Ecto neural progenitor cell (in vitro differentiated cells): ENCODE results near the gene FOXP4.
"Not testable (repeated sequence)": the region's sequence is repeated elsewhere in the genome, so short reads cannot be mapped to it uniquely, and the experiment has no call there.

ENCODE experiments used
- DNase-seq: peaks from one replicate; pipeline ENCODE4 v3.0.0-alpha.2; 2018; ENCODE audit warnings: low spot score

The FOXP4 gene

DNA sequence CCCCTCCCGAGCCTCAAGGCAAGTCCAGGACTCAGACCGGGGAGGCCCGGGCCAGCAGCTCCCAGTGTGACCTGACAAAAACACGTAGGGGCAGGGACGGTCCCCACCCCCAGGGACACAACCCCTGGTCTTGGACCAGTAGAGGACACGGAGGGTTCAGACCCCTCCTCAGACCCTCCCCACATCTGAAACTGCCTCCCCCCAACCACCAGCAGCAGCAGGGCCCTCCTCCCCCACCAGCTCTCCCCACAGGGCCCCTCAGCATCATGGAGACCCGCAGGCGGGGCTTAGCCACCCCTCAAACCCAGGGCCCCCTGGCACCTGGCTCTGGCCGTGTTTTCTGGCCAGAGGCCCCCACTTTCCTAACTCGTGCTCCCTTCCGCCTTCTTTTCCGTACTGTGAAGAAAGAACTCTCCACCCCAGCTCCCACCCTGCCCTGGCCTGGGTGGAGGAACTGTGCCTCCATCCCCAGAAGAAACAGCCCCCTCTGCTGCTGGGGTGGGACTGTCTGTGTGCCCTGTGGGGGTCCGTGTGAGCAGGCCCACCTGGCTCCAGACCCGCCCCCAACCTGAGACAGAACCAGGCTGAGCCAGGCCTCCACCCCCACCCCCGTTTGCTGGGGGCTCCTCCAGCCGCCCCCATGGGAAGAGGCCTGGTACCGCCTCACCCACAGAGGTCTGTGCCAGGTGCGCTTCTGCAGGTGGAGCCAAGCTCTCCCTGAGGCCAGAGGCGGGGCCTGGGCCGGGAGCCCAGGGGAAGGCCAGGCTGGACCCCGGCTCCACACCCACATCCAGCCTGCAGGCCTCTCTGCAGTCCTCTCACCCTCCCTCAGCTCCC is 53.1 kb downstream of the FOXP4 start:
- no peak for DNase-seq

- DNase-seq, result no peak
These were observed 53.8 kb downstream of the FOXP4 start for GRCh38 chr6:41599852-41600445.

DNA sequence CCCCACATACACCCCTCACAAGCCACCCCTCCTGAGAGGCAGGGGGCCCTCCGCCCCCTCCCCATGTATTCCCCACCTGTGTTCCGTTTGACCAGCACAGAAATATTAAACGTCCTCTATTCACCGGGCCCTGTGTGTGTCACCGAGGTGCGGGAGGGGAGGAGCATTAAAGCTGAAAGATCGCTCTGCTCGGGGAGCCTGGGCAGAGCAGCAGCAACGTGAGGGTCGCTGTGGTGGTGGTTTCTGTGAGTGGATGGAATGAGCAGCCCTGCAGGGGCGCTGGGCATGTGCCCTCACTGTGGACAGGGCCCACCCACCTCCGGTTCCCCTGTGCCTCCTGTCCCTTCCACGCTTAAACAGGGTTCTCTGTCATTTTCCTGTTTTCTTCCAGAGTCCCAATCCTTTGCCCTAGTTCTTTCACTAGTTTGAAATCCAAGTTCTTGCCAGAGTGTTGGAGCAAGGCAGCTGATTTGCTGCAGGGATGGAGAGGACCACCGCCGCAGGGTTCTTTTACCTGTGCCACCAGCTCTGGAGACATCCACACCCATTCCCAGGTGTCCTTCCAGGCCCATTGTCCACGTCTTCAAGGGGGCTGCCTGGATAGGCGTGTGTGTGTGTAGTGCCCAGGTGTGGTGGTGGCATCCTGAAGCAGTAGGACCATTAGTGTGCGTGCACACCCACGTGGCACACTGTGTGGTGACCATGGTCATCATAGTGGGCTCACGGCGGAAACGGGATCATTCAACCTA is 54.5 kb downstream of the FOXP4 start:
- no peak for DNase-seq

DNA sequence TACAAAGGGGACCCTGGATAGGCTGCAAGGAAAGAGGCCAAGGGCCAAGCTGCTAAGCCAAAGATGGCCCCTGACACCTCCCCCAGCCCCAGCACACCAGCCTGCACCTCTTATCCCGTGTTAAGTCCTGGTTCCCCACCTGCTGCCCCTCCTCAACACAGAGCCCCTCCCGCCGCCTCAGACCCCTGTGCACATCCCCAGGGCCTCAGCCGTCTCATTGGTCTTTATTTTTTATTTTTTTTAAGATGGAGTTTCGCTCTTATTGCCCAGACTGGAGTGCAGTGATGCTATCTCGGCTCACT is 55.0 kb downstream of the FOXP4 start:
- DNase-seq, result no peak

GRCh38 chr6:41602422-41602743 is 56.2 kb downstream of the FOXP4 start:
- no peak for DNase-seq

- peak; percentile 86 for DNase-seq
These were observed 56.9 kb downstream of the FOXP4 start for GRCh38 chr6:41602864-41603608.

- DNase-seq, result no peak
These were observed 57.8 kb downstream of the FOXP4 start for GRCh38 chr6:41604006-41604405.

- DNase-seq, result no peak
These were observed 59.5 kb downstream of the FOXP4 start for GRCh38 chr6:41605649-41606048.

- DNase-seq, result no peak
These were observed 60.9 kb downstream of the FOXP4 start for GRCh38 chr6:41607036-41607435.

- no peak for DNase-seq
These were observed 61.6 kb downstream of the FOXP4 start for GRCh38 chr6:41607736-41608135.

- DNase-seq, result no peak
These were observed 62.4 kb downstream of the FOXP4 start for GRCh38 chr6:41608443-41609151.

DNA sequence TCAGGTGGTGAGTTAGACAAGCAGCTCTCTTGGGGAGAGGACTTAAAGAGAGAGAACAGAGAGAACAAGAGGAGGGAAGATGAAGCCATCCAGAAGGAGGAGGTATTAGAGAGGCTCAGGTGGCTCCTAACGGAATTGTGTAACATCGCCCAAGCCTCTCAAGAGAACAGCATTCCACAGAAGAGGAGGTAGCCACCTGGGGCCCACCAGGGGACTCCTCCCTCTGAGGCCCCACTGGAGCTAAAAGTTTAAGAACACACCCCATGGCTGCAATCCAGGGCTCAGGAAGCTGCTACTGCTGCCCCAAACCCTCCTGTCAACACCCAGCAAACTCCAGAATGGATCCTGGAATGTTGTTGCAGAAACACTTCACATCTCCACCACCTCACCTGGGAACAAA is 68.5 kb downstream of the FOXP4 start:
- DNase-seq, result no peak

DNA sequence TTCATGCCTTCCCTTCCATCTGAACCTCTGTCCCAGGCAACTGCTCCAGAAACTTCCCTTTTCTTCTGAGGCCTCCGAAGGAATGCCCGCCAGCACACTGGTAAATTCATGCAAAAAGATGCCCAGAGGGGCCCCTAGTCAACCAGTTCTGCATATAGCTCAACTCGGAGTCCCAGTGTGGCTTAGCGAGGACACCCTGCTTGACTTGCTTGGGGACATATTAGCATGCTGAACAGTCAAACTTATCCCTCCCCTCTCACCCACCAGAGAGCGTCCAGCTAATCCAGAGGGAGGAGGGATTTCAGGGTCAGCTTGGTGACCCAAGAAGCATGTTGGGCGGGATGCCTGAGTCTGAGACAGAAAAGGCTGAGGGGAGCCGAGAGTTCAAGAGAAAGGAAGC is 69.1 kb downstream of the FOXP4 start:
- no peak for DNase-seq

DNA sequence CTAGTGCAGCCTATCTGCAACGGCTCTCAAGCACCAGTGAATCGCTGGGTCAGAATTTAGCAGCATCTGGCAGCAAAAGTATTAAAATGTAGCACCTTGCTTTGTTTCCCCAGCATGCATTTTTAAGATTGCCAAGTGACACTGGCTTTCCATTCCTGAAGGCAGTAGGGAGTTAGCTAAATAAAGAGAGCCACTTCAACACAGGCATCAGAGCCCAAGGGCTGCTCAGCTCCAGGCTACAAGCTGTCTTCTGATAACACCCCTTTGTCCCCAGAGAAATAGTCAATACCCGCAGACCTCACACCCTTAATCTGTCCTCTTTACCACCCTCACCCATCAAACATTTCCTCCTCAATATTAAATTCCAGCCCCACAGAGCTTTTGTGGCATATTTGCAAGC is 72.4 kb downstream of the FOXP4 start:
- no peak for DNase-seq

DNA sequence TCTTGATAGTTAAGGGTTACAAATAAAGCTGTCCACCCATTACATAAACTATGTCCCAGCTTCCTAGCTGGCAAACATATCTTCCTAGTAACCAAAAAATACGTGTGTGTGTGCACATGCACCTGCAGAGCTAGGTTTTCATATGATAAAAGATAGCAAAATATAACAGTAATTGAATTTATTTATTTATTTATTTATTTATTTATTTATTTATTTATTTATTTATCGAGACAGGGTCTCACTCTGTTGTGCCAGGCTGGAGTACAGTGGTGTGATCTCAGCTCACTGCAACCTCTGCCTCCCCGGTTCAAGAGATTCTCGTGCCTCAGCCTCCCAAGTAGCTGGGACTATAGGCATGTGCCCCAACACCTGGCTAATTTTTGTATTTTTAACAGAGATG is 73.0 kb downstream of the FOXP4 start:
- DNase-seq, result not testable (repeated sequence)

DNA sequence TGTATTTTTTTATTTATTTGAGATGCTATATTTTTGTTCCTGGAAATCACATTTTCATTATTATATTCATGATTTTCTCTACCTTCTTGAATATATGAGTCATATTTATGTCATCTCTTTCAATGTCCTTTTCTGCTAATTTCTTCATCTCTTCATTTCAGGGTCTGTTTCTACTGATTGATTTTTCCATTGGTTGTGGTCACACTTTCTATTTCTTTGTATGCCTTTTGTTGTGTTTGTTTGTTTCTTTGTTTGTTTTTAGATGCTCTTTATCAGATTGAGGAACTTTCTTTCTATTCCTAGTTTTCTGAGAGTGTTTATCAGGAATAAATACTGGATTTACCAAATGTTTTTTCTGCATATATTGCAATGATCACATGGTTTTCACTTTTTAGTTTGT is 75.2 kb downstream of the FOXP4 start:
- DNase-seq, result no peak

- no peak for DNase-seq
These were observed 75.6 kb downstream of the FOXP4 start for GRCh38 chr6:41621802-41622201.

DNA sequence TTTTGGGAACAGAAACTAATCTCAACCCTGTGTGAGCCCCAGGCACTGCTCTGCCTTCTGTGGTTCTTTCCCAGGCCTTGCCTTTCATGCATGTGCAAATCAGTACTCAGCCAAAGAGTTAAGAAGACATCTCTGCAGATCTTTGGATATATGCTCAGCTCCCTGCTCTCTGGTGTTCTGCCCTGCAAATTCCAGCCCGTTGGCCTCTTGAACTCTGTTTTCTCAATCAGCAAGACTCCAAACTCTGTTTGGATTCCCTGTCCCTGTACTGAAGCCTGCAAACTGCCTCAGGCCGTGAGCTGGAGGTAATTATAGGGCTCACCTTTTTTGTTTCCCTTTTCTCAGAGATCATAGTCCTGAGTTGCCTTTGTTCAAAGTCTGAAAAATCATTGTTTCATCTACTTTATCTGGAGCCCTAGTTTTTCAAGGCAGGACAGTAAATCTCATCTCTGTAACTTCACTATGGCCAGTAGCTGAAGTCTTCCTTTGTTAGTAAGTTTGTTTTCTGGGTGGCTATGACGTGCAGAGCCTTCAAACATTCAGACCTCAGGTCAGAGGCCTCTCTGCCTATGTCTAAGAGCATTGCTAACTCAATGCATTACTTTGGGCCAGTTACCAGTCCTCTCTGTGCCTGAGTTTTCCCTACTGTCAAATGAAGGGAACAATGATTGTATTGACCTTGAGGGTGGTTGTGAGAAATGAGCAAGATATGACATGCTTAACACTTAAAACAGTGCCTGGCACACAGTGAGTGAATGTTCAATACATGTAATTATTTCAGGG is 76.2 kb downstream of the FOXP4 start:
- no peak for DNase-seq

DNA sequence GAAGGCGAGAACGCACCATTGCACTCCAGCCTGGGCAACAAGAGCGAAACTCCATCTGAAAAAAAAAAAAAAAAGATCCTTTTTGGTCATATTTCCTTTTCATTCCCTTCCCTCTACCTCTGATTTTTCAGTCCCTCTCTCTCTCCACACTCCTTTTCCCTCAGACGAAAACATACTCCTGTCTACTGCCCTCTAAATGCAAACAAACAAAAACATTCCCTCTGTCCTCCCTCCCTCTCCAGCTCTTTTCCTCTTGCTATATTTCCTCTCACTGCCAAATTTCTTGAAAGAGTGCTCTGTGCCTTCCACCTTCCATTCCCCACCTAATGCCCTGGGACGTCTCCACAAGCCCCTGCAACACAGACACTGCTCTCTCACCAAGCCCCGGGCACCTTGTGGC is 77.1 kb downstream of the FOXP4 start:
- DNase-seq, result no peak

- DNase-seq, result no peak
These were observed 78.6 kb downstream of the FOXP4 start for GRCh38 chr6:41624621-41625380.

DNA sequence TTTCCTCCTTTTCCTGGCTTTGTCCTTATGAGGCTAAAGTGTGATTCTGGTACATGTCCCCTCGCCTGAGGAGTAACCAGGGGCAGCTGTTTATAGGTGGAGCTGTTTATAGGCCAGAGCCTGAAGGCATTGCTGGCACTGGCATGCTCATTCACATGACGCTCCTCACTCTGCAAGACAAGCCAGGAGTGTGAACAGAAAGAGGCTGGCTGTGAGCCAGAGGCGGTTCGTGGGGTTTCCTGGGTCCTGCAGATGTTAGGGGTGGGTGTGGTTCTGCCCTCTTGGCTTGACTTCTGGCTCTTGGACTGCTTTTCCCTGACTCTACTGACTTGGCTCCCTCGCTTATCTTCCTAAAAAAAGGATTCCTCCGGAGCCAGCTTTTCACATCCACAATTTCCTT is 79.3 kb downstream of the FOXP4 start:
- no peak for DNase-seq
